ENCODE measurements around the gene GPR137.

GRCh38 chr11:64321533-64321932, 35.9 kb downstream of the GPR137 start:
- TF ChIP-seq ZSCAN16 (tag by site-specific recombination; IDR thresholded peaks at IDR 0.05): no peak
- TF ChIP-seq REPIN1 (tag by site-specific recombination; IDR thresholded peaks at IDR 0.05; ENCODE audit: low read depth): no peak
- TF ChIP-seq, protein P1, sequence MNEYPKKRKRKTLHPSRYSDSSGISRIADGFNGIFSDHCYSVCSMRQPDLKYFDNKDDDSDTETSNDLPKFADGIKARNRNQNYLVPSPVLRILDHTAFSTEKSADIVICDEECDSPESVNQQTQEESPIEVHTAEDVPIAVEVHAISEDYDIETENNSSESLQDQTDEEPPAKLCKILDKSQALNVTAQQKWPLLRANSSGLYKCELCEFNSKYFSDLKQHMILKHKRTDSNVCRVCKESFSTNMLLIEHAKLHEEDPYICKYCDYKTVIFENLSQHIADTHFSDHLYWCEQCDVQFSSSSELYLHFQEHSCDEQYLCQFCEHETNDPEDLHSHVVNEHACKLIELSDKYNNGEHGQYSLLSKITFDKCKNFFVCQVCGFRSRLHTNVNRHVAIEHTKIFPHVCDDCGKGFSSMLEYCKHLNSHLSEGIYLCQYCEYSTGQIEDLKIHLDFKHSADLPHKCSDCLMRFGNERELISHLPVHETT (tag by site-specific recombination; IDR thresholded peaks at IDR 0.05): no peak
- TF ChIP-seq TSHZ1 (tag by site-specific recombination; IDR thresholded peaks at IDR 0.05; ENCODE audit: borderline replicate concordance): no peak
- TF ChIP-seq YY1 (tag by site-specific recombination; IDR thresholded peaks at IDR 0.05): no peak
- no peak for TF ChIP-seq CTCF (tag by site-specific recombination; IDR thresholded peaks at IDR 0.05)
- no peak for TF ChIP-seq ZNF10 (tag by site-specific recombination; IDR thresholded peaks at IDR 0.05)
- TF ChIP-seq ZBTB7A (tag by site-specific recombination; IDR thresholded peaks at IDR 0.05; ENCODE audit: low read depth): no peak
- no peak for TF ChIP-seq ZNF600 (tag by site-specific recombination; IDR thresholded peaks at IDR 0.05)
- TF ChIP-seq, protein P2, sequence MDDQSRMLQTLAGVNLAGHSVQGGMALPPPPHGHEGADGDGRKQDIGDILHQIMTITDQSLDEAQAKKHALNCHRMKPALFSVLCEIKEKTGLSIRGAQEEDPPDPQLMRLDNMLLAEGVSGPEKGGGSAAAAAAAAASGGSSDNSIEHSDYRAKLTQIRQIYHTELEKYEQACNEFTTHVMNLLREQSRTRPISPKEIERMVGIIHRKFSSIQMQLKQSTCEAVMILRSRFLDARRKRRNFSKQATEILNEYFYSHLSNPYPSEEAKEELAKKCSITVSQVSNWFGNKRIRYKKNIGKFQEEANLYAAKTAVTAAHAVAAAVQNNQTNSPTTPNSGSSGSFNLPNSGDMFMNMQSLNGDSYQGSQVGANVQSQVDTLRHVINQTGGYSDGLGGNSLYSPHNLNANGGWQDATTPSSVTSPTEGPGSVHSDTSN (CRISPR knock-in tag; IDR thresholded peaks at IDR 0.05): no peak
- TF ChIP-seq SP7 (tag by site-specific recombination; IDR thresholded peaks at IDR 0.05): no peak
- no peak for TF ChIP-seq ZNF416 (tag by site-specific recombination; IDR thresholded peaks at IDR 0.05)
